HepG2 (cell line): ENCODE results near the gene ANKHD1. TPM values are rescaled to one million over a fixed set of nuclear protein-coding genes. Genes with fewer than 3 reads are reported as not detected.

Experiments used
- ATF7 ChIP-seq, 2 experiments: fragments of 450-650 bp in 1 of 2; sonication (generic) in 1 of 2; formaldehyde crosslinking in 1 of 2; IDR thresholded peaks; 2 replicates each; pipeline versions ENCODE4 v1.4.0 to v1.6.1; 2016 to 2020; ENCODE audit warnings: antibody characterized with exemption in 1 of 2, mild to moderate bottlenecking in 1 of 2, missing genetic modification reagents in 1 of 2
- BORCS8-MEF2B ChIP-seq: sonication (generic); formaldehyde crosslinking; IDR thresholded peaks from 2 replicates; pipeline ENCODE4 v1.8.0; 2022; ENCODE audit warnings: mild to moderate bottlenecking, missing genetic modification reagents
- MEF2D ChIP-seq: sonication (generic); formaldehyde crosslinking; IDR thresholded peaks from 2 replicates; pipeline ENCODE4 v1.5.1; 2020; ENCODE audit warnings: mild to moderate bottlenecking, missing genetic modification reagents
- RXRB ChIP-seq: IDR thresholded peaks from 2 replicates; pipeline ENCODE4 v1.6.1; 2016; ENCODE audit warnings: borderline replicate concordance, missing genetic modification reagents, missing compliant biosample characterization
- TSC22D2 ChIP-seq: sonication (generic); formaldehyde crosslinking; IDR thresholded peaks from 2 replicates; pipeline ENCODE4 v1.5.1; 2020; ENCODE audit warnings: missing genetic modification reagents, mild to moderate bottlenecking, borderline replicate concordance
- ZNF263 ChIP-seq: sonication (generic); formaldehyde crosslinking; IDR thresholded peaks from 2 replicates; pipeline ENCODE4 v1.4.0; 2020; ENCODE audit warnings: missing genetic modification reagents
- ZNF569 ChIP-seq: sonication (generic); formaldehyde crosslinking; IDR thresholded peaks from 2 replicates; pipeline ENCODE4 v1.5.0; 2020; ENCODE audit warnings: mild to moderate bottlenecking, missing genetic modification reagents, moderate library complexity, borderline replicate concordance
- ZNF766 ChIP-seq: sonication (generic); formaldehyde crosslinking; IDR thresholded peaks from 2 replicates; pipeline ENCODE4 v1.5.0; 2020; ENCODE audit warnings: missing genetic modification reagents, borderline replicate concordance
- ZNF772 ChIP-seq: sonication (generic); formaldehyde crosslinking; IDR thresholded peaks from 2 replicates; pipeline ENCODE4 v1.5.0; 2020; ENCODE audit warnings: mild to moderate bottlenecking, missing genetic modification reagents
- ZNF790 ChIP-seq: sonication (generic); formaldehyde crosslinking; IDR thresholded peaks from 2 replicates; pipeline ENCODE4 v1.8.0; 2022; ENCODE audit warnings: missing genetic modification reagents, mild to moderate bottlenecking, borderline replicate concordance
- ZNF891 ChIP-seq: sonication (generic); formaldehyde crosslinking; IDR thresholded peaks from 2 replicates; pipeline ENCODE4 v1.5.0; 2020; ENCODE audit warnings: mild to moderate bottlenecking, missing genetic modification reagents
- polyA plus RNA-seq, 8 experiments: library from polyadenylated mRNA; depleted of rRNA in 3 of 8; stranded (reverse) in 7 of 8; unstranded in 1 of 8; fragments of >200 nt; fragmentation: Illumina TruSeq in 4 of 8; extraction: Trizol in 4 of 8; gene quantifications; 2 replicates each; pipeline versions ENCODE4 v1.2.1 to v1.2.3, GENCODE V29; 2011 to 2016; ENCODE audit warnings: low read depth in 4 of 8, missing spikeins in 1 of 8, mixed read lengths in 1 of 8; ENCODE audit not compliant: insufficient read depth in 1 of 8
- total RNA-seq, 5 experiments: library from RNA; depleted of rRNA; stranded (reverse); fragments of >200 nt; fragmentation: Illumina TruSeq; extraction: Trizol; gene quantifications; 2 replicates each; pipeline ENCODE4 v1.2.3, GENCODE V29; 2016; ENCODE audit warnings: low read depth in 1 of 5
- TF ChIP-seq, protein P1 (sequence below): sonication (generic); formaldehyde crosslinking; IDR thresholded peaks from 2 replicates; pipeline ENCODE4 v1.4.0; 2020; ENCODE audit warnings: mild to moderate bottlenecking, missing genetic modification reagents
- TF ChIP-seq, protein P2 (sequence below): sonication (generic); formaldehyde crosslinking; IDR thresholded peaks from 2 replicates; pipeline ENCODE4 v1.5.0; 2020; ENCODE audit warnings: missing genetic modification reagents
- TF ChIP-seq, protein P3 (sequence below): sonication (generic); formaldehyde crosslinking; IDR thresholded peaks from 2 replicates; pipeline ENCODE4 v1.4.0; 2020; ENCODE audit warnings: missing genetic modification reagents
- TF ChIP-seq, protein P4 (sequence below): sonication (generic); formaldehyde crosslinking; IDR thresholded peaks from 2 replicates; pipeline ENCODE4 v1.4.0; 2020; ENCODE audit warnings: missing genetic modification reagents; ENCODE audit errors: not compliant biosample characterization
- TF ChIP-seq, protein P5 (sequence below): sonication (generic); formaldehyde crosslinking; IDR thresholded peaks from 2 replicates; pipeline ENCODE4 v1.4.0; 2020; ENCODE audit warnings: missing genetic modification reagents

ANKHD1 gene
- total and polyA plus RNA-seq, 2 of the 13 experiments (the other 11 are each of a cell fraction or from before 2014, with no cell fraction given), result 69.9 to 82.0 TPM

- TF ChIP-seq, protein P1, sequence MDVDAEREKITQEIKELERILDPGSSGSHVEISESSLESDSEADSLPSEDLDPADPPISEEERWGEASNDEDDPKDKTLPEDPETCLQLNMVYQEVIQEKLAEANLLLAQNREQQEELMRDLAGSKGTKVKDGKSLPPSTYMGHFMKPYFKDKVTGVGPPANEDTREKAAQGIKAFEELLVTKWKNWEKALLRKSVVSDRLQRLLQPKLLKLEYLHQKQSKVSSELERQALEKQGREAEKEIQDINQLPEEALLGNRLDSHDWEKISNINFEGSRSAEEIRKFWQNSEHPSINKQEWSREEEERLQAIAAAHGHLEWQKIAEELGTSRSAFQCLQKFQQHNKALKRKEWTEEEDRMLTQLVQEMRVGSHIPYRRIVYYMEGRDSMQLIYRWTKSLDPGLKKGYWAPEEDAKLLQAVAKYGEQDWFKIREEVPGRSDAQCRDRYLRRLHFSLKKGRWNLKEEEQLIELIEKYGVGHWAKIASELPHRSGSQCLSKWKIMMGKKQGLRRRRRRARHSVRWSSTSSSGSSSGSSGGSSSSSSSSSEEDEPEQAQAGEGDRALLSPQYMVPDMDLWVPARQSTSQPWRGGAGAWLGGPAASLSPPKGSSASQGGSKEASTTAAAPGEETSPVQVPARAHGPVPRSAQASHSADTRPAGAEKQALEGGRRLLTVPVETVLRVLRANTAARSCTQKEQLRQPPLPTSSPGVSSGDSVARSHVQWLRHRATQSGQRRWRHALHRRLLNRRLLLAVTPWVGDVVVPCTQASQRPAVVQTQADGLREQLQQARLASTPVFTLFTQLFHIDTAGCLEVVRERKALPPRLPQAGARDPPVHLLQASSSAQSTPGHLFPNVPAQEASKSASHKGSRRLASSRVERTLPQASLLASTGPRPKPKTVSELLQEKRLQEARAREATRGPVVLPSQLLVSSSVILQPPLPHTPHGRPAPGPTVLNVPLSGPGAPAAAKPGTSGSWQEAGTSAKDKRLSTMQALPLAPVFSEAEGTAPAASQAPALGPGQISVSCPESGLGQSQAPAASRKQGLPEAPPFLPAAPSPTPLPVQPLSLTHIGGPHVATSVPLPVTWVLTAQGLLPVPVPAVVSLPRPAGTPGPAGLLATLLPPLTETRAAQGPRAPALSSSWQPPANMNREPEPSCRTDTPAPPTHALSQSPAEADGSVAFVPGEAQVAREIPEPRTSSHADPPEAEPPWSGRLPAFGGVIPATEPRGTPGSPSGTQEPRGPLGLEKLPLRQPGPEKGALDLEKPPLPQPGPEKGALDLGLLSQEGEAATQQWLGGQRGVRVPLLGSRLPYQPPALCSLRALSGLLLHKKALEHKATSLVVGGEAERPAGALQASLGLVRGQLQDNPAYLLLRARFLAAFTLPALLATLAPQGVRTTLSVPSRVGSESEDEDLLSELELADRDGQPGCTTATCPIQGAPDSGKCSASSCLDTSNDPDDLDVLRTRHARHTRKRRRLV (CRISPR knock-in tag), result no peak
- TF ChIP-seq ATF7 (IDR thresholded peaks at IDR 0.05) (no peak), ATF7 (CRISPR knock-in tag; IDR thresholded peaks at IDR 0.05) (no peak), ZNF569 (CRISPR knock-in tag) (no peak), ZNF766 (CRISPR knock-in tag) (0 out of 2 replicates have a peak, but pooled peaks have one; percentile 55), TSC22D2 (CRISPR knock-in tag) (no peak), BORCS8-MEF2B (CRISPR knock-in tag) (no peak), ZNF263 (CRISPR knock-in tag) (no peak), ZNF891 (CRISPR knock-in tag) (no peak), ZNF790 (CRISPR knock-in tag) (no peak), ZNF772 (CRISPR knock-in tag) (peak; percentile 32; the same call in 1 of the 2 replicates), MEF2D (CRISPR knock-in tag) (peak; percentile 58; the same call in 1 of the 2 replicates), RXRB (CRISPR knock-in tag) (no peak)
- TF ChIP-seq, protein P2, sequence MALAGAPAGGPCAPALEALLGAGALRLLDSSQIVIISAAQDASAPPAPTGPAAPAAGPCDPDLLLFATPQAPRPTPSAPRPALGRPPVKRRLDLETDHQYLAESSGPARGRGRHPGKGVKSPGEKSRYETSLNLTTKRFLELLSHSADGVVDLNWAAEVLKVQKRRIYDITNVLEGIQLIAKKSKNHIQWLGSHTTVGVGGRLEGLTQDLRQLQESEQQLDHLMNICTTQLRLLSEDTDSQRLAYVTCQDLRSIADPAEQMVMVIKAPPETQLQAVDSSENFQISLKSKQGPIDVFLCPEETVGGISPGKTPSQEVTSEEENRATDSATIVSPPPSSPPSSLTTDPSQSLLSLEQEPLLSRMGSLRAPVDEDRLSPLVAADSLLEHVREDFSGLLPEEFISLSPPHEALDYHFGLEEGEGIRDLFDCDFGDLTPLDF (CRISPR knock-in tag), result peak; percentile 83
- TF ChIP-seq, protein P3, sequence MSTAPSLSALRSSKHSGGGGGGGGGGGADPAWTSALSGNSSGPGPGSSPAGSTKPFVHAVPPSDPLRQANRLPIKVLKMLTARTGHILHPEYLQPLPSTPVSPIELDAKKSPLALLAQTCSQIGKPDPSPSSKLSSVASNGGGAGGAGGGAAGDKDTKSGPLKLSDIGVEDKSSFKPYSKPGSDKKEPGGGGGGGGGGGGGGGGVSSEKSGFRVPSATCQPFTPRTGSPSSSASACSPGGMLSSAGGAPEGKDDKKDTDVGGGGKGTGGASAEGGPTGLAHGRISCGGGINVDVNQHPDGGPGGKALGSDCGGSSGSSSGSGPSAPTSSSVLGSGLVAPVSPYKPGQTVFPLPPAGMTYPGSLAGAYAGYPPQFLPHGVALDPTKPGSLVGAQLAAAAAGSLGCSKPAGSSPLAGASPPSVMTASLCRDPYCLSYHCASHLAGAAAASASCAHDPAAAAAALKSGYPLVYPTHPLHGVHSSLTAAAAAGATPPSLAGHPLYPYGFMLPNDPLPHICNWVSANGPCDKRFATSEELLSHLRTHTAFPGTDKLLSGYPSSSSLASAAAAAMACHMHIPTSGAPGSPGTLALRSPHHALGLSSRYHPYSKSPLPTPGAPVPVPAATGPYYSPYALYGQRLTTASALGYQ (CRISPR knock-in tag), result no peak
- TF ChIP-seq, protein P4, sequence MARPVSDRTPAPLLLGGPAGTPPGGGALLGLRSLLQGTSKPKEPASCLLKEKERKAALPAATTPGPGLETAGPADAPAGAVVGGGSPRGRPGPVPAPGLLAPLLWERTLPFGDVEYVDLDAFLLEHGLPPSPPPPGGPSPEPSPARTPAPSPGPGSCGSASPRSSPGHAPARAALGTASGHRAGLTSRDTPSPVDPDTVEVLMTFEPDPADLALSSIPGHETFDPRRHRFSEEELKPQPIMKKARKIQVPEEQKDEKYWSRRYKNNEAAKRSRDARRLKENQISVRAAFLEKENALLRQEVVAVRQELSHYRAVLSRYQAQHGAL (CRISPR knock-in tag), result no peak
- TF ChIP-seq, protein P5, sequence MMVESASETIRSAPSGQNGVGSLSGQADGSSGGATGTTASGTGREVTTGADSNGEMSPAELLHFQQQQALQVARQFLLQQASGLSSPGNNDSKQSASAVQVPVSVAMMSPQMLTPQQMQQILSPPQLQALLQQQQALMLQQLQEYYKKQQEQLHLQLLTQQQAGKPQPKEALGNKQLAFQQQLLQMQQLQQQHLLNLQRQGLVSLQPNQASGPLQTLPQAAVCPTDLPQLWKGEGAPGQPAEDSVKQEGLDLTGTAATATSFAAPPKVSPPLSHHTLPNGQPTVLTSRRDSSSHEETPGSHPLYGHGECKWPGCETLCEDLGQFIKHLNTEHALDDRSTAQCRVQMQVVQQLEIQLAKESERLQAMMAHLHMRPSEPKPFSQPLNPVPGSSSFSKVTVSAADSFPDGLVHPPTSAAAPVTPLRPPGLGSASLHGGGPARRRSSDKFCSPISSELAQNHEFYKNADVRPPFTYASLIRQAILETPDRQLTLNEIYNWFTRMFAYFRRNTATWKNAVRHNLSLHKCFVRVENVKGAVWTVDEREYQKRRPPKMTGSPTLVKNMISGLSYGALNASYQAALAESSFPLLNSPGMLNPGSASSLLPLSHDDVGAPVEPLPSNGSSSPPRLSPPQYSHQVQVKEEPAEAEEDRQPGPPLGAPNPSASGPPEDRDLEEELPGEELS, result 0 out of 2 replicates have a peak, but pooled peaks have one; percentile 15
These were observed 833 bp downstream of the ANKHD1 start (continued) for GRCh38 chr5:140402258-140403074.
